NCI-H2196 treated with DMSO at 0.1 percent for 48 hours (cell line): ENCODE data around the gene GRIA1.

Source experiments
- DNase-seq: peaks from one replicate; lab custom pipeline; 2025; ENCODE audit not compliant: unreplicated experiment; lab: John Stamatoyannopoulos, UW

The GRIA1 gene

DNA sequence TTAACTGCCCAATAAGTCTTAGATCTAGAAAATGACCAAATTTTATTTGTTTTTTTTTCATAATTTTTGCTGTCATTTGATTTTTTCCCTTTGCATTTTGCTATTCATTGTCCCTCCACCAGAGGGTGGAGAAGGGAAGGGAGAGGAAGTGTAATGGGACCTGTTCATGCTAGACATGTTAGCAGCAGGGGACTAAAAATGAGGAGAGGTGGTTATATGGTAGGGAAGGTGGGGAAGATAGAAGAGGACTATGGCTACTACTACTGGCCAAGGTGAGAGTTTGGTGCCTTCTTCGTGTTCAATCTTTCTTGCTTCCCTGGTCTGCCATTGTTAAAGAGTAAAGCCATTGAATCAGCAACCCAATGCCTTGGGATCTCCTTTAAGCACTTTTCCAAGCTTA lies 6.4 kb downstream of the GRIA1 start:
- DNase-seq = no peak

DNA sequence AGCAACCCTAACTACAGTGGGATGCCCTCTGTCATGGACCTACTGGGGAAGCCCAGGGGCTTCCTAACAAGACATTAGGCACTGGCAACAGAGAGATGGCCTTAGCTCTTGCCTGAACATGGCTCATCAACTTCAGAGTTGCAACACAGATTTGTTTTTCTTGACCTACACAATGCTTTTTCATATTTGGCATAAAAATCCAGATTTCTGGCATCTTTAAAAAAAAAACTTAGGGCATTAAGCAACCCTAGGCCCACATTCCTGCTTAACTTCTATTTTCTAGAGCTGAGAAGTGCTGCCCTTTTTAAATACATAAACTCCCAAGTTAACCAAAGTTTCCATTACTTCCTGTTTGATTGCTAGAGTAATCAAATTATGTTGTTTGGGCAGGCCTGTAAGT lies 8.0 kb downstream of the GRIA1 start:
- no peak for DNase-seq

DNA sequence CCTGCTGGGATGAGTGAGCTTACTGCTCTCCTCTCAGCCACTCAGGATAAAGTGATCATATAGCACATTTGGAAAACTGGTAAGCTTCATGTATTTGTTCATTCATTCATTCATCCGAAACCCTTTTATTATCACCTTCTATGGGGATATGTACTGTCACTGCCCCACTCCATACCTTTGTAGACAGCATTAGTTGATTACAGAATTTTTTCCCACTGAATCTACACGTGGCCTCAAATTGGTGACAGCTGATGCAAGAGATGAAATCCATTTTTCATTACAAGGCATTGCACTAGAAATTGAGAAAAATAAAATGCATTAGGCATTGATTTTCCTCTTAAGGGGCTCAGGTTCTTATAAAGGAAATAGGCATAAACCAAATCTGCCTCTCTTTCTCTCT lies 9.7 kb downstream of the GRIA1 start:
- no peak for DNase-seq

DNA sequence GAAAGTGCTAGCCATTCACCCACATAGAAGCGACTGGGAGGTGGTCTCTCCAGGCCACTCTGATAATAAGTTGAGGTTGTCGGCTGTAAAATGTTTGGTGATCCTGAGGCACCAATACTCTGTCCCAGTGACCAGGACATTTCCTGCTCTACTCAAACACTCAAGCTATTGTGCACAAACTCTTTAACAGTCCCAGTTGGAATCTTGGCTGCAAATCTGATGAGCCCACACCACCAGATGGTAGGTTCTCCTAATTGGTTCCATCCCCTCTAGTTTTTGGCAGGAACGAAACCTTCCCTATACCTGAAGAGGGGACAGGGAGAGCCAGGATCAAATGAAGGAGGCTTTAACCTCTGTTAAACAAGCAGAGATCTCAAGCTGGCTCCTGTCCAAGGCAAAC lies 14.3 kb downstream of the GRIA1 start:
- DNase-seq = peak; percentile 33

DNA sequence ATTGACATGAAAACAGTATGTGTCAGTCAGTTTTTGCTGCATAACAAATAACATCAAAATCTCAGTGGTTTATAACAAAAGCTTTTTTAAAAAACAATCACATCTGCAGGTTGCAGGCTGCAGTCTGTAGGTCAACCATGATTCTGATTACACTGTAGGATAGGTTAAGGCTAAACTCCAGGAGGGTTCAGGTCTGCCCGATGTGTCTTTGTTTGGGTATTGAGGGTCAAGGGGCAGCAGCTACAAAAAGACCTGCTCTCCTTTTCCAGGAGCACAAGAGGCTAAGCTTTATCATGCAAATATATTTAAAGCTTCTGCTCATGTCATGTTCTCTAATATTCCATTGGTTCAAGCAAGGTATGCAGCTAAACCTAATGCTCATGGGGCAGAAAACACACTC lies 18.2 kb downstream of the GRIA1 start:
- no peak for DNase-seq

DNA sequence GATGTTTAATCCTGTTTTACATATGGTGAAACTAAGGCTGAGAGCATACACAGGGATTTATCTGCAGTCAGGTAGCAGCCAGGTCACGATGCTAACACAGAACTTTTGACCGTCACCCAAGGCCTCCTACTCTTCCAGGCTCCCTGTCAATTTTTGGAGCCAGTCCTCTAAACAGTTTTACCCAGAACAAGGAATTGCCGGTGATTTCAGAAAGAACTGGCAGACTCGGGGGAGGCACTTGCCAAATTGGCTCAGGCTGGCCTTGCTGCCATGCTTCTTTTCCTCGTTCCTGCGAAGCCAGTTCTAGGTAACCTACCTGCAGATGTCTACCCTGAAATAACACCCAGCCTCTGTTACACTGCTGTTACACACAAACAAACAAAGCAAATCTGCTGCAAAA lies 21.2 kb downstream of the GRIA1 start:
- DNase-seq = no peak

DNA sequence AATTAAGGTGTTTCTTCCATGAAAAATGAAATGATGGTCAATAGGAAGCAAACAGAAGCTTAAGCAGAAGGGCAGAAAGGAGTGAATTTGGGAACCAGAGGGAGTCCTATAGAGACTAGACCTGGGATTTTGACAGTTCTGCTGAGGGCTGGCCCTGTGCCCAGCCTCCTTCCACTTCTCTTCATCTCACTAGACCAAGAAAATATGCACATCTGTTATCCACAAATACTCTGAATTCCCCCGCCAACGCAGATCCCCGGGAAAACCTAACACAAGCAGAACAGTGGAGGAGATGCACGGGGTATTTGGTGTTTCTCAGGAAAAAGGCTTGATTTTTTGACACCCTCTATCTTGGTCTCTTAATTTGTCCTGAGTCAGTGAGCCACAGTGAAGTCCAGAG lies 22.7 kb downstream of the GRIA1 start:
- DNase-seq = no peak

DNA sequence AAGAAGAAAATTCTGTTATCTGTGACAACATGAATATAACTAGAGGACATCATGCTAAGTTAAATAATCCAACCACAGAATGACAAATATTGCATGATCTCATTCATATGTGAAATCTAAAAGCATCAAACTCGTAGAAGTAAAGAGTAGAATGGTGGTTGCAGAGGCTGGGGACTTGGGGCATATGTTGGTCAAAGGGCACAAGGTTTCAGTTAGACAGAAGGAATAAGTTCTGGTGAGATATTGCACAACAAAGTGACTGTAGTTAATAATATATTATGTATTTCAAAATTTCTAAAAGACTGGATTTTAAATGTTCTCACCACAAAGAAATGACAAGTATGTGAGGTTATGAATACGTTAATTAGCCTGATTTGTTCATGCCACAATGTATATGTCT lies 24.8 kb downstream of the GRIA1 start:
- no peak for DNase-seq

DNA sequence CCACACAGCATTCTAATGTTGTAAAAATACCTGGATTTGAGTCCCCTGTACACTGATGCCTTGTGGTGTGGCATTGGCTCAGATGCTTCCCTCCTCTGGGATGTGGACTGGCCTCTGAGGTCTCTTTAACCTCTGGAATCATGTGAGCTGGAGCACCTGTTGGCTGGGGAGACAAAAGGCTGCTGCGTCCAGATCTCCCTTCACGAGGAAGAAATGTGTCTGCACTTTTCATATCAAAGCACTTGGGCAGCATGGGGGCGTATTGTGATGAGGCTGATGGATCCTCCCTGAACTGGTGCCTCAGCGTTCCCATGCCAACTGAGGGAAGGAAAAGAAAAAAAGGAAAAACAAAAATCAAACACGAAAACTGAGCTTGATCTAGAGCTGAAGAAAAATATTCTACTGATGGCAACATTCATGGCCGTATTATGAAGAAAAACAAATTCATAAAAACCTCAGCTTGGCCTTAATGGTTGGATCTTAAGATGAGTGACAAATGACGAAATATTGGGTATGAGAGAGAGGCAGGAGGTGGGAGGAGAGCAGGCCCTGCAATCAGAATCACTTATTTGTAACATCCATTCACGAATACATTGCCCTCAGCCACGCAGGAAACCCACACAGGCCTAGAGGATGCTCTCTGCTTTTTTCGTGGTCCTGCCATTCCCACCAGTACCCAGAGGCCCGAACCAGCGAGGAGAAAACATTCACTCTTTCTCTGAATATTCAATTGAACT lies 26.2 kb downstream of the GRIA1 start:
- DNase-seq = no peak

DNA sequence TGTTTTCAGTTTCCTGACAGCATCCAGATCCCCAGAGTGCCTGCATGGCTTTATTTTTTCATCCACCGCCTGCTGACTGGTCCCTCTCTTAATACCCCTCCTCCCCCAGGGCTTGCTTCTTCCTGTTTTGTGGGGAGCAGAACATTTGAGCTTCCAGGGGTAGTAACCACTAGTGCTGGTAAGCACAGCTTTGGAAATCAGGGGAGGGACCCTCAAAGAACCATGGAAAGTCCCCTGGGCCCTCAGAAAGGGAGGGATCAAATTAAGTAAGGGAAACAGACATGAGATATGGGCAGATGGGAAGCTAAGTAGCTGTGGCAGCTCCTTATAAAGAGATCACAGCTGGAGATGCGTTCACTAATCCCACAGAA lies 26.8 kb downstream of the GRIA1 start:
- DNase-seq = no peak

DNA sequence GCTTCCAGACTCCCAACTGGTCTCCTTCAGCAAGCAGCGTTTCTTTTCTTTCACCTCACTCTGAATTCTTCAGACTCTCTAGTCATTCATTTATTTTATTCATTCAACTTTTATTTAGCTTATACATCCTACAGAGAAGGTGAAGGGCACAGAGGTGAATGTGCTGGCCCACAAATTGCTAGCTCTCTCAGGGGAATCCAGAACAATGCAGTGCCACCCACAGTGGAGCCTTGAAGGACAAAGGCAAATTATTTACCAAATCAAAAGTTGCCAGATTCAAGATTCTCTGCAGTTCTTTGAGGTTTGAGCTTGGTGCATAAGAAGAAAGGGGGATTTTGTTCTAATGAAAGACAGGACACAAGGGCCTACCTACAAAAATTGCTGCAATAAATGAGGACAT lies 29.7 kb downstream of the GRIA1 start:
- no peak for DNase-seq

DNA sequence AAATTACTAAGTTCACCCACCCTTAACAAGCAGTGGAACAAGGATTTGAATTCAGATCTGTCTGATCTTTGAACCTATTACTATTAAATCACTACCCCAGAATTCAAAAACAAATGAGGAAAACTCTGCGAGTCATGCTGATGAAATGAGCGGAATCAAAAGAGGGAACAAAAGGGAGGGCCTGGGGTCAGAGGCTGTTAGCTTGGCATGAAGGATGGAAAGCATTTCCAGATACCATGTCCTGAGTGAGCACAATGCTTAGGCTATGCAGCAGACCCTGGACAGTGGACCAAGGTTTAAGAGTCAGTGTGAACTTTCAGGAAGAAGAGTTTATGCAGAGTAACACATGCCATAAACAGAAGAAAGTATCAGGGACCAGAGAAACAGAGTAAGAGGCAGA lies 30.5 kb downstream of the GRIA1 start:
- DNase-seq = no peak

DNA sequence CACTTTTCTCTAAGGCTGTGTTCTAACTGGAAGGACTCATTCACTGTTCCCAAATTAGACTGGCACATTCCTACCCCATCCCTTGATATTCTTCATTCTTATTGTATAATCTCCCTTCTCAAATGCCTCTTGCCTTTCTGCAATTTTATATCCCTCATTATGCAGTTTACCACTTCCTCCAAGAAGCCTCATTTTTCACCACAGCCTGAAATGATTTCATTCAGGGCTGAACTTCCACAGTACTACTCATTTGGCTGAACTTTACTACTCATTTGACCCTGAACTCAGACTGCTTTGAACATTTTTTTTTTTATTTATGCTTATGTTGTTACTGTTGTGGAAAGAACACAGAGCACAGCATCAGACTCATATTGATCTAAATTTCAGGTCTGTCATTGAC lies 32.7 kb downstream of the GRIA1 start:
- DNase-seq = no peak

DNA sequence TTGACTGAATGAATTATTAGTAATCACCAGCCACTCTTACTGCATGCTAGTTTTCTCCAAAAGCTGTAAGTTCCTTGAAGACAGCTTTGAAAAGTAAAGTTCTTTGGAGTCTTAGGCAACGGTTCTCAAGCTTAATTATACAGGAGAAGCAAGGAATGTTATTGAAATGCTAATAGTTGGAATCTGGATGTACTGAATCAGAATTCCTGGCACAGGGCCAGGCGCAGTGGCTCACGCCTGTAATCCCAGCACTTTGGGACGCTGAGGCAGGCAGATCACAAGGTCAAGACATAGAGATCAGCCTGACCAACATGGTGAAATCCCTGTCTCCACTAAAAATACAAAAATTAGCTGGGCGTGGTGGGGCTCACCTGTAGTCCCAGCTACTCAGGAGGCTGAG lies 33.4 kb downstream of the GRIA1 start:
- DNase-seq = no peak

DNA sequence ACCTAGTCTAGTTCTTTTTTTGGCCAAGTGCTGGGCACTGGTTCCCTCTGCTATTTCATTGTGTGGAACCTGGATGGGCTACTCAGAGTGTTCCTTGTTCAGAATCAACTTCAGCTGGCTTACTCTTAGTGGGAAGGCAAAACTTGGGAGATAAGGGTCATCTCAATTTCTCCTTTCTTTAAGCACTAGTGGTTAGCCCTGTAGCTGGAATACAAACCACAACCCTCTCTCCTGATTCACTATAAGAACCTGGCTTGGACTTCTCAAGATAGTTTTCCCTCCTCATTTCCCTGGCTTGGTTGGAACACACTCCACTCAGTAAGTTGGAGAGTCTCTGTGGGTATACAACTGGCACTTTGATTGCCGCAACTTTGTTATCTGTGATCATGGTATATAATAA lies 35.1 kb downstream of the GRIA1 start:
- DNase-seq = no peak

DNA sequence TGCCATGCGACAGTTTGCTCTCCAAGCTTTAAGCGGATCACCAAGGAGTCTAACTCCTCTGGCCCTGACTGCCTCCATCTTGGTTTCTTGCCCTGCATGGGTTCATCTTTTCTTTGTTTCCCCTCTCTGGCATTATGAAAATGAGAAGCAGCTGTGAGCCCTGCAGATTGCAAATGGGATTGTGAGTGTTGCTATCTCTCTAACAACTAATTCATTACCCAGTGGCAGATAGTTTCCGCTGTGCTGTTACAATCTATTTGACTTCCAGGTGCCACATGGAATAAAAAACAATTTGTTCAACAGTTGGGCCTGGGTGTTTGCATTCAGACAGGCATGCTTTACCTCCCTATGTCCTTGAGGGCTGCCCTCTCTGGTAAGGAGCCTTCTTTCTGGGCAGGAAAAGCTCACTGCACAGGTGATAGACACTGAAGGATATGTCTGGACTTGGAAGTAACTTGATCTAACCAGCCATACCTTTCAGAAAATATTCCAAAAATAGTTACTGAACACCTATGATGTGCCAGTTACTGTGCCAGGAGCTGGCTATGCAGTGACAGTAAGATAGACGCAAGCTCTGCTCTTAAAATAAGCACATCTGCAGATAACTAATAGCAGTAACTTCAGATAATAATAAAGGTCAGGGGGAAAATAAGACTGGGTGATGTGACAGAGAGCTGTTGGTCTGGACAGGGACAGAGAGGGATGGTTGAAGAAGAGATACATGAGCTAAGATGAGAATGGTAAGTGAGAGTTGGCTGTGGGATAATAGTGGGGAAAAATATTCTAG lies 40.1 kb downstream of the GRIA1 start:
- no peak for DNase-seq

DNA sequence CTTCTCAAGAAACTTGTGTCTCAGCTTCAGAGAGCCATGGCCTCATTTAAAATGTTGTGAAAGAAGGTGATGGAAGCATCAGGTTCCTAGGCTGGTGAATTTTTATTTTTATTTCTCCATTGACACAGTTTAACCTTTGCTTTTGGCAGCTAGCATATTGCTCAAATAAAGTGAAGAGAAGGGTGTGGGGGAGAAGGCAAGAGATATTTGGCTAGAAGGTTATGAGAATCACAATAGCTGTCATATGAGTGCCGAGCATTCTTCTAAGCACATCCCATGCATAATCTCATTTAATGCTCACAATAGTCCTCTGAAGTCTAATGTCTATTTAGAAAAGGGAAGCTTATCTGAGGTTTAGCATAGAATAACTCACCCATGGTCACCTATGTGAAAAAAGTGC lies 43.1 kb downstream of the GRIA1 start:
- no peak for DNase-seq

DNA sequence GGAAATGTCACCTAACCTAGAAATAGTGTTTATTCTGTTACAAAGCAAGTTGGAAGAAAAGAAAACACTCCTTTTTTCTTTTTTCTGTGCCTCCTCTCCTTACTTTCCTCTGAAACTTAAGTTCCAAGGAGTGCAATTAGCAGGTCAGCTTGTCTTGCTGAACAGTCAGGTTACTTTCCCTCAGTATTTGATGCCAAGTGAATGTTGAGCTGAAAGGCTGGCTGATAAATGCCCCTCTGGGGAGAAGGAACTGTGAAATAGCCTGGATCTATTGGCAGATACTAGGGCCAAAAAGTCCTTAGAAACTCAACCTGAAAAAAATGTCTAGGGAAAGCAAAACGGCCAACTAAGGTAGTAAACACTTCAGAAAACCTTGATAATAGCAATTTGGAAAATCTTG lies 43.6 kb downstream of the GRIA1 start:
- DNase-seq = no peak

DNA sequence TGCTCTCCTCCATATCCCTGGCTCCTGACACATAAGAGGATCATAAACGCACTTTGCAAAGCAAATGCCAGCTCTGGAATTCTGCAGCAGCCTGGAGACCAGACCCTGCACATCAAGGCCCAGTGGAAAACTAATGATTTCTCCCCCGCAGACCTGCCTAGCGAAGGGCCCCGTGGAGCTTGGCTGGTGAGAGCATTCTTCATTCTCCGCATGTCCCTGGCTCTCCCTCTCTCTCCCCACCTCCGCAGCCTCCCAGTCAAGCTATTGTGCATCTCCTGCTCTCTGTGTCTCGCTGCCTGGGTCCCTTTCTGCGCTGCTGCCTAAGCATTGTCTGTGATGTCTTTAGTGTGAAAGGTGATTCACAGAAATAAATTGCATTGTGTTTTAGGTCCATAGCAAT lies 46.7 kb downstream of the GRIA1 start:
- DNase-seq = no peak

DNA sequence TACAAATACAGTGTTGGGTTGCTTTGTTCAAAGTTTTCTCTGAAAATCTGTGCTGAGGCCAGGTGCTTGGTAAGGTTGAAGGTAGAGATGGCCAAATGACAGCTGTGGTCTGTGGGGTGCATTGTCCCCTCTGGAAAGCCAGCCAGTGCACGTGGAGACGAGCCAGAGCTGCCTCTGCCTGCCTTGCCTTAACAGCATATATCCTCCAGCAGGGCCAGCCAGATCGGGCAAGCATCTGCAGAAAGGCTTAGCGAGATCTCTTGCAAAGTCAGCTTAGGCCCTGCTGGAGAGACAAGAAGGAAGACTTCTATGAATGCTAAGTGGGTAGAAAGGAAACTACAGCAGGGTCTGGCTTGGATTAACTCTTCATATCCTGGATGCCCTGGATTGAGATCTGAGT lies 49.5 kb downstream of the GRIA1 start:
- no peak for DNase-seq

DNA sequence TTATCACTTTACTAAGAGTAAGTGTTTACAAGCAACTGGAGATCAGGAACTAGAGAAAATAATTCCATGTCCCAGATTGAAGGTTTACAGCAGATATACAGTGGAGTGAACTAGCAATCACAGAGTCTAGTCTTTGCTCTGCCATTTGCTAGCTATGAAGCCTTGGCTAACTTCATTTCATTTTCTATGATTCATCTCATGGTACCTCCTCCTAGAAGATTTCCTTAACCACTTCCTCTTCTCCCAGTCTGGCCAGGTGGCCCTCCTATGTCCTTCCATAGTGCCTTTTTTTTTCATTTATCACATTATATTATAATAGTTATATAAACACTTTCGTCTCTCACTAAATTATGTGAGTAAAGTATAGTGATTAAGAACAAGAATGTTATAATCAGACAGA lies 52.1 kb downstream of the GRIA1 start:
- no peak for DNase-seq

DNA sequence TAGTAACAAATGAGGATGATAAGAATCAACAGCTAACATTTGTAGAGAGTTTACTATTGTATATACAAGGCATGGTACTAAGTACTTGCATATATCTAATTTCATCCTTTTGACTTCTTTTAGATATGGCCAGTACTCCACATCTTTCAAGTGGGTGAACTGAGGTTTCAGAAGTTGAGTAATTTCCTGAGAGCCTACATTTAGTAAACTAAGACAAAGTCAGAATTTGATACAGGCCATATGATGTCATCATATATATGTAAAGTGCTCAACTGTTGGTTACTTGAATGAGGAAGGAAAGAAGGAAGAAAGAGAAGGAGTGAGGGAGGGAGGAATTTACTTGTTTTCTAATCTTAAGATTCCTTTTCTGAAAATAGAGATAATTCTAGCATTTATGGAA lies 52.8 kb downstream of the GRIA1 start:
- DNase-seq = no peak

DNA sequence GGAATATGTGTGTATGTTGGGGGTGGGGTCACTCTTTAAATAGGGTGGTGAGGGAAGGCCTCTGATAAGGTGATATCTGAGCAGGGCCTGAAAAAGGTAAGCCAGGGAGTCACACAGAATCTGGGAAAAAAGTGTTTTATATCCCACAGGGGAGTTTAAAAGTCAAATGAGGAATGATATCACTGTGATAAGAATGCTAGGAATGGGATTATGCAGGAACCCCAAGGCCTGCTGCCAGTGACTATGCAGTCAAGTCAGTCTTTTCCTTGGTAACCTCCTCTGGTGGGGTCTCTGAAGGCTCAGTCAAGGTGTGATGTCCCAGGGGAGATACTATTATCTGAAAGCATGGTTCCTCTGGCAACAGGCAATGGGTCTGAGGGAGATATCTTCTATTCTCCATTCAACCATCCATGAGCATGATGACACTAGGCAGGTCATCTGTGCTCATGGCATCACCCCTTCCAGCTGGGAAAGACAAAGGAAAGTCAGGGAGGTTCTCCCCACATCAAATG lies 53.5 kb downstream of the GRIA1 start:
- no peak for DNase-seq
